ENCODE data around the gene SYMPK.
"Not testable (repeated sequence)": the region's sequence is repeated elsewhere in the genome, so short reads cannot be mapped to it uniquely, and the experiment has no call there.

SYMPK gene

DNA sequence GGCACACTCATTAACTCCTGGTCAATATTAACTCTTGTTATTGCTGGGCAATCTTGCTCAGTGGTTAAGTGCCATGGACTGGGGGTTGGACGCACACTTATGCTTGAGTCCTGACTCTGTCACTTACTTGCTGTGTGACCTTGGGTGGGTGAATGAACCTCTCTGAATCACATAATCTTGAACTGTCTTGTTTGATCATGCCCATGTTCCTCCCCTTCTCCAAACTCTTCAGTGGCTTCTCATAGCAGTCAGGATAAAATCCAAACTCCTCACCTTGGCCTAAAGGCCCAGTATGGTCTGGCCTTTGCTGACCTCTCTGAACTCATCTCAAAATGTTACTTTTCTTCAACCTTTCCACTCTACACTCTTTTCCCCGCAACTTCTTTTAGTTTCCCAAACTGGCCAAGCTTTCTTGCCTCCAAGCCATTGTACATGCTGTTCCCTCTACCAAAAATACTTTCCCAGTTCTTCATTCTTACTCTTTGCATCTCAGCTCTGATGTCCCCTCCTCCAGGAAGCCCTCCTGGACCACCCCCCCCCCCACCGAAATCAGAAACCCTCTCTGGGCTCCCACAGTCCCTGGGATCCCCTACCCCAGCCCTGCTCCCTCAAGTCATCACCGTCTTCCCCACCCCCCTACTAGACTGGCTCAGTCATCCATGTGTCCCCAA is 37.1 kb upstream of the SYMPK start:
- Histone ChIP-seq H3K27me3 (replicated peaks; ENCODE audit: control insufficient read depth, insufficient read depth, low read length, poor library complexity, severe bottlenecking) (no peaks in the 10 kb centered on the region), H3K9me3 (ENCODE audit: control insufficient read depth, low read length) (no peaks in the 10 kb centered on the region), H3K4me1 (ENCODE audit: control insufficient read depth, insufficient read depth, low read length, poor library complexity, severe bottlenecking) (peaks cover 9% of the 10 kb centered on the region), H3K27ac (ENCODE audit: insufficient read depth, low read length, poor library complexity, severe bottlenecking) (no peak overlapping the region), H3K4me3 (ENCODE audit: insufficient read depth, low read depth, low read length, poor library complexity, severe bottlenecking) (no peak overlapping the region), H3K36me3 (ENCODE audit: control insufficient read depth, insufficient read depth, low read length) (peaks cover 16% of the 10 kb centered on the region)
- DNase-seq, result no peak

DNA sequence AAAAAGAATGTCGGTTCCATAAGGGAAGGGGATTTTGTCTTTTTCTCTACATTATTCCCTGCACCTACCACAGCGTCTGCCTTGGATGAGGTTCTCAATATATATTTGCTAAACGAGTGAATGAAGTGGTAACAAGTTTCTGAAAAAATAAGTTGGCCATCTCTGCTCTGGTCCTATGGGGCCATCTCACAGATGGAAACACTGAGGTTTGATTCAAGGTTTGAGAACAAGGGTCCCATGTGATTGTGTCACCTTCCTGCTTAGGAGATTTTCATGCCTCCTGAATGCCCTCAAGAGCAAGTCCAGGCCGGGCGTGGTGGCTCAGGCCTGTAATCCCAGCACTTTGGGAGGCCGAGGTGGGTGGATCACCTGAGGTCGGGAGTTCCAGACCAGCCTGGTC is 36.3 kb upstream of the SYMPK start:
- Histone ChIP-seq H3K27me3 (replicated peaks; ENCODE audit: control insufficient read depth, insufficient read depth, low read length, poor library complexity, severe bottlenecking) (no peaks in the 10 kb centered on the region), H3K27ac (ENCODE audit: insufficient read depth, low read length, poor library complexity, severe bottlenecking) (no peak overlapping the region), H3K4me1 (ENCODE audit: control insufficient read depth, insufficient read depth, low read length, poor library complexity, severe bottlenecking) (peaks cover 9% of the 10 kb centered on the region), H3K36me3 (ENCODE audit: control insufficient read depth, insufficient read depth, low read length) (peaks cover 17% of the 10 kb centered on the region), H3K9me3 (ENCODE audit: control insufficient read depth, low read length) (no peaks in the 10 kb centered on the region), H3K4me3 (ENCODE audit: insufficient read depth, low read depth, low read length, poor library complexity, severe bottlenecking) (no peak overlapping the region)
- no peak for DNase-seq

DNA sequence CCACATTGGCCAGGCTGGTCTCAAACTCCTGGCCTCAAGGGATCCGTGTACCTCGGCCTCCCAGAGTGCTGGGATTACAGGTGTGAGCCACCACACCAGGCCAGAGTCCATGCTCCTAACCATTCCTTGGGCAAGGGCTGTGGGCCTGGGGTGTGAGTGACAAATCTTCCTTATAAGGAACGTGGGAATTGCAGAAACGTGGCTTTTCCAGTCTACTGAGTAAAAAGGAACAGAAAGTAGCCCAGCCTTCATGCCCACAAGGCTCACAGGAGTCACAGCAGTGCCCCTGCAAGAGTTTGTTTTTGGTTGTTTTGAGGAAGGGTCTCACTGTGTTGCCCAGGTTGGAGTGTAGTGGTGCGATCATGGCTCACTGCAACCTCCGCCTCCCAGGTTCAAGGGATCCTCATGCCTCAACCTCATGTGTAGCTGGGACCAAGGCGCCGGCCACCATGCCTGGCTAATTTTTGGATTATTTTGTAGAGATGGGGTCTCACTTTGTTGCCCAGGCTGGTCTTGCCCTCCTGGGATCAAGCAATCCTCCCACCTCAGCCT is 34.4 kb upstream of the SYMPK start:
- Histone ChIP-seq H3K9me3 (ENCODE audit: control insufficient read depth, low read length) (no peaks in the 10 kb centered on the region), H3K36me3 (ENCODE audit: control insufficient read depth, insufficient read depth, low read length) (peaks cover 17% of the 10 kb centered on the region), H3K27me3 (replicated peaks; ENCODE audit: control insufficient read depth, insufficient read depth, low read length, poor library complexity, severe bottlenecking) (no peaks in the 10 kb centered on the region), H3K4me3 (ENCODE audit: insufficient read depth, low read depth, low read length, poor library complexity, severe bottlenecking) (no peak overlapping the region), H3K4me1 (ENCODE audit: control insufficient read depth, insufficient read depth, low read length, poor library complexity, severe bottlenecking) (peaks cover 9% of the 10 kb centered on the region), H3K27ac (ENCODE audit: insufficient read depth, low read length, poor library complexity, severe bottlenecking) (no peak overlapping the region)
- DNase-seq, result no peak

DNA sequence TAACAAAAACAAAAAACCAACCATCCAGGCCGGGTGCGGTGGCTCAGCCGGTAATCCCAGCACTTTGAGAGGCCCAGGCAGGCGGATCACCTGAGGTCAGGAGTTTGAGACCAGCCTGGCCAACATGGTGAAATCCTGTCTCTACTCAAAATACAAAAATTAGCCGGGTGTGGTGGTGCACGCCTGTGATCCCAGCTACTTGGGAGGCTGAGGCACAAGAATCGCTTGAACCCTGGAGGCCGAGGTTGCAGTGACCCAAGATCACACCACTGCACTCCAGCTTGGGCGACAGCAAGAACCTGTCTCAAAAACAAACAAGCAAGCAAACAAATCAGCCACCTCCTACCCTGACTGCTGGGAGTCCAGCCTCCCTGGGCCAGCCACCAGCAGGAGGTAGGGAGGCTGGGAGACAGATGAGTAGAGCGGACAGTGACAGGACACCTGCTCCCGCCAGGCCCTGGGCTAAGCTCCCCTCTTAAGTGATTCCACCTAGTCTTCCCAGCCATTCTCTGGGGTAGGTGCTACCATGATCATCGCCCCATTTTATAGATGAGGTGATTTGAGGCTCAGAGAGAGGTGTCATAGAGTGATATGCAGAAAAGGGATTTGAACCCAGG is 33.1 kb upstream of the SYMPK start:
- not testable (repeated sequence) for H3K9me3 ChIP-seq (ENCODE audit: control insufficient read depth, low read length); H3K27ac ChIP-seq (ENCODE audit: insufficient read depth, low read length, poor library complexity, severe bottlenecking); H3K4me1 ChIP-seq (ENCODE audit: control insufficient read depth, insufficient read depth, low read length, poor library complexity, severe bottlenecking); H3K4me3 ChIP-seq (ENCODE audit: insufficient read depth, low read depth, low read length, poor library complexity, severe bottlenecking); DNase-seq; H3K27me3 ChIP-seq (replicated peaks; ENCODE audit: control insufficient read depth, insufficient read depth, low read length, poor library complexity, severe bottlenecking)
- peaks cover 17% of the 10 kb centered on the region for H3K36me3 ChIP-seq (ENCODE audit: control insufficient read depth, insufficient read depth, low read length)

DNA sequence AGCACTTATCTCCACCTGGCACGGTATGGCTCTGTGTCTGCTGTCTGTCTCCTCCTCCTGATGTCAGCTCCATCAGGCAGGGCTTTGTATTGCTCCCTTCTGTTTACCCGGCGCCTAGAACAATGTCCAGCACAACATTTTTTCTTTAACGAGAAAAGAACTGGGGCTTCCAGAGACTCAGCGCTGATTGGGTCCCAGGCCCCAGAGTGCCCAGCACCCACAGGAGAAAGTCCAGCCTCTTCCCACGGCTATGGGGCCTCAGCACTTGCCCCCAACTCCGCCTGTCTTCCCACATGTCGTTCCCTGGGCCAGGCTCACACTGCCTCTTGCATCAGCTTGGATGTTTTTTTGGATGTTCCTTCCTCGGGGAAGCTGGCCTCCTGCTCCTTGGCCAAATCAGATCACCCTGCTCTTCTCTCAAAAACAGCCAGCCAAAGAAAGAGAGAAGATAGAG is 32.6 kb upstream of the SYMPK start:
- H3K36me3 ChIP-seq (ENCODE audit: control insufficient read depth, insufficient read depth, low read length), result peaks cover 17% of the 10 kb centered on the region
- H3K9me3 ChIP-seq (ENCODE audit: control insufficient read depth, low read length), result no peaks in the 10 kb centered on the region
- H3K4me3 ChIP-seq (ENCODE audit: insufficient read depth, low read depth, low read length, poor library complexity, severe bottlenecking), result no peak overlapping the region
- no peaks in the 10 kb centered on the region for H3K27me3 ChIP-seq (replicated peaks; ENCODE audit: control insufficient read depth, insufficient read depth, low read length, poor library complexity, severe bottlenecking)
- no peak for DNase-seq
- no peak overlapping the region for H3K27ac ChIP-seq (ENCODE audit: insufficient read depth, low read length, poor library complexity, severe bottlenecking)
- no peaks in the 10 kb centered on the region for H3K4me1 ChIP-seq (ENCODE audit: control insufficient read depth, insufficient read depth, low read length, poor library complexity, severe bottlenecking)

DNA sequence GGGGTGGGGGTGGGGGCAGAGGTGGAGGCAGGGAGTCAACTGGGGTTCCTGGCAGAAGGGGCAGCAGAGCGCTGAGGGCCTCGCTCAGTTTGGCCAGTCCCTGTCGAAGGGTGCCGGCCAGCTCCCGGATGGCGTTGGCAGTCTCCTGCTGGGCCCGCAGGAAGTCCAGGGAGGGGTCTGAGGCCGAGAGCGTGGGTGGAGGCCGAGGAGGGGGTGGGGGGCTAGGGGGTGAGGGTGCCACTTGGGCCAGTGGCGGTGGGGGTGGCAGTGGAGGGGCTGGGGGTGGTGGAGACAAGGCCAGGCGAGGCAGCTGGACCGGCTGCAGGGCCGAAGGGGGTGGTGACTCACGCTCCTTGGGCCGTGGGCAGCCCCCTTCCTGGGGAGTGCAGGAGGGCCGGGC is 27.9 kb upstream of the SYMPK start:
- H3K27me3 ChIP-seq (replicated peaks; ENCODE audit: control insufficient read depth, insufficient read depth, low read length, poor library complexity, severe bottlenecking), result no peaks in the 10 kb centered on the region
- H3K4me3 ChIP-seq (ENCODE audit: insufficient read depth, low read depth, low read length, poor library complexity, severe bottlenecking), result no peak overlapping the region
- no peak for DNase-seq
- H3K4me1 ChIP-seq (ENCODE audit: control insufficient read depth, insufficient read depth, low read length, poor library complexity, severe bottlenecking), result peaks cover 8% of the 10 kb centered on the region
- H3K9me3 ChIP-seq (ENCODE audit: control insufficient read depth, low read length), result no peaks in the 10 kb centered on the region
- peaks cover 6% of the 10 kb centered on the region for H3K36me3 ChIP-seq (ENCODE audit: control insufficient read depth, insufficient read depth, low read length)
- no peak overlapping the region for H3K27ac ChIP-seq (ENCODE audit: insufficient read depth, low read length, poor library complexity, severe bottlenecking)

DNA sequence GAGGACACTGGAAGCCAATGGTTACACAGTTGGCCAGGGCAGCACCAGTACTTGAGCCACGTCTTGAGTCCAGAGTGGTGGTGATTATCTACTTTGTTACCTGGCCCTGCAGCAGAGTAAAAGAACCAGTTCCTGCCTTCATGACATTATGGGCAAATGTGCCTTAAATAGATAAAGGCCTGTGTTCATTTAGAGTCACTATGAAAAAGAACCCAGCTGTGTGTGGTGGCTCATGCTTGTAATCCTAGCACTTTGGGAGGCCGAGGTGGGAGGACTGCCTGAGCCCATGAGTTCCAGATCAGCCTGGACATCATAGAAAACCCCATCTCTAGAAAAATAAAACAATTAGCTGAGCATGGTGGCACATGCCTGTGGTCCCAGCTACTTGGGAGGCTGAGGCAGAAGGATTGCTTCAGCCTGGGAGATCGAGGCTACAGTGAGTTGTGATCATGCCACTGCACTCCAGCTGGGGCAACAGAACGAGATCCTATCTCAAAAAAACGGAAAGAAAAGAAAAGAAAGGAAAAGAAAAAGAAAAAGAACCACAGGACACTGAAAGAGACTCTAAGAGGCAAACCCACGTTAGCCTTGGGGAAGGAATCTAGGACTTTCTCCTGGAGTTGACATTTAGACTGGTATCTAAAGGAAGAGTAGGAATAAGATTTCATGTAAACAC is 26.4 kb upstream of the SYMPK start:
- Histone ChIP-seq H3K36me3 (ENCODE audit: control insufficient read depth, insufficient read depth, low read length) (no peaks in the 10 kb centered on the region), H3K4me3 (ENCODE audit: insufficient read depth, low read depth, low read length, poor library complexity, severe bottlenecking) (no peak overlapping the region), H3K27ac (ENCODE audit: insufficient read depth, low read length, poor library complexity, severe bottlenecking) (no peak overlapping the region), H3K9me3 (ENCODE audit: control insufficient read depth, low read length) (no peaks in the 10 kb centered on the region), H3K4me1 (ENCODE audit: control insufficient read depth, insufficient read depth, low read length, poor library complexity, severe bottlenecking) (peaks cover 21% of the 10 kb centered on the region), H3K27me3 (replicated peaks; ENCODE audit: control insufficient read depth, insufficient read depth, low read length, poor library complexity, severe bottlenecking) (no peaks in the 10 kb centered on the region)
- DNase-seq, result no peak

DNA sequence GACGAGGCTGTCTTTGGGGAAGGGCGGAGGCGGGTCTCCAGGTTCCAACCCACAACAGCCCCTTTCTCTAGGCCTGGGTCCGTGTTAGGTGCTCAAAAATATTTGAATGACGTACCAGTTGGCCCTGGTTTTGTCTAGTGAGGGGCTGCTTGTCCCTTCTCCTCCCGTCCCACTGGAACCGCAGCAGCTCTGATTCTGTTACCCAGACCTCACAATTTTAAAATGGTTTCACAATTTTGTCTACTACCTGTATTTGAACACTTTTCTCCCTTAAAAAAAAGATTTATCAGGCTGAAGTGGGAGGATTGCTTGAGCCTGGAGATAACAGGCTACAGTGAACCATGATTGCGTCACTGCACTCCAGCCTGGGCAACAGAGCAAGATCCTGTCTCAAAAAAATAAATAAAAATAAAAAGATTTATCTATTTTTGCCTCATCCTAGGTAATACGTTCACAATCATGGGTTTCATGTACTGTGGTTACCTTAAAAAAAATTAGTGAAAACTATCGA is 24.3 kb upstream of the SYMPK start:
- no peaks in the 10 kb centered on the region for H3K9me3 ChIP-seq (ENCODE audit: control insufficient read depth, low read length)
- peaks cover 37% of the 10 kb centered on the region for H3K4me1 ChIP-seq (ENCODE audit: control insufficient read depth, insufficient read depth, low read length, poor library complexity, severe bottlenecking)
- DNase-seq, result no peak
- no peaks in the 10 kb centered on the region for H3K27me3 ChIP-seq (replicated peaks; ENCODE audit: control insufficient read depth, insufficient read depth, low read length, poor library complexity, severe bottlenecking)
- H3K4me3 ChIP-seq (ENCODE audit: insufficient read depth, low read depth, low read length, poor library complexity, severe bottlenecking), result peak overlapping the region; percentile 67
- H3K27ac ChIP-seq (ENCODE audit: insufficient read depth, low read length, poor library complexity, severe bottlenecking), result peak overlapping the region; percentile 72
- H3K36me3 ChIP-seq (ENCODE audit: control insufficient read depth, insufficient read depth, low read length), result no peaks in the 10 kb centered on the region

DNA sequence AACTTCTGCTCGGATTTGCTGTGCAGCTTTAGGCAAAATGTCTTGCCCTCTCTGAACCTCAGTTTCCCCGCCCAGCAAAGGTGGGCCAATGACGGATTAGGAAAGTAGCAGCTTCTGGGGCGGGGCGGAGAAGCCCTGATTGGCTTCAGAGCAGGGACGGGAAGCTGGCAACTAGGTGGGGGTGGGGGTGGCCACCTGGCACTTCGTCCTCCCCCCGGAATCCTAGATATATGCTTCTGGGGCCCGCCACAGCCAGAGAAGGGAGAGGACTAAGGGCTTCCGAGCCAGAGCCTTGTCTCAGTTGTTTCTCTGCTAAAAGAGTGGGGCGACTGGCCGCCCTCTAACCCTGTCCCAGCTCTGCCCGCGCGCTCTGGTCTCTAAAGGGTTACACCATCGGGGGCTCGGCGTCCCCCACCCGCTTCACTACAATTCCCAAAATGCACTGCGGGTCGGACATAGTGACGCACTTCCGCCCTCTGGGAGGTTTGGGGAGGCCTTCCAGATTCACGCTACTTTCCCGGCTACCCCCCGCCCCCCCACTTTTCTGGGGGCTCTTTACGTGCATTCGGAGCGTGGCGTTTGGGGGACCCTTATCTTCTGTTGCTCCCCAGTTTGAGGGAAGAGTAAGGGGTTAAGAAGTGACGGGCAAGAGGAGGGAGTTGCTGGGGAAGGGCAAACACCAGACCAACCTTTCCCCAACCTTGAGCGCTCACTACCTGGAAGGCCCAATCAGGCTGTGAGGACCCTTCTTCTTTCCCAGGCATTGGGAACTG is 23.7 kb upstream of the SYMPK start:
- H3K27ac ChIP-seq (ENCODE audit: insufficient read depth, low read length, poor library complexity, severe bottlenecking), result peak overlapping the region; percentile 72
- peaks cover 37% of the 10 kb centered on the region for H3K4me1 ChIP-seq (ENCODE audit: control insufficient read depth, insufficient read depth, low read length, poor library complexity, severe bottlenecking)
- H3K36me3 ChIP-seq (ENCODE audit: control insufficient read depth, insufficient read depth, low read length), result no peaks in the 10 kb centered on the region
- no peaks in the 10 kb centered on the region for H3K27me3 ChIP-seq (replicated peaks; ENCODE audit: control insufficient read depth, insufficient read depth, low read length, poor library complexity, severe bottlenecking)
- peak; percentile 72 to 82 (median 81) for DNase-seq
- peak overlapping the region; percentile 67 for H3K4me3 ChIP-seq (ENCODE audit: insufficient read depth, low read depth, low read length, poor library complexity, severe bottlenecking)
- no peaks in the 10 kb centered on the region for H3K9me3 ChIP-seq (ENCODE audit: control insufficient read depth, low read length)

Measured in effector memory CD4-positive, alpha-beta T cell (primary cell).